Aorta (tissue), 5 donors: Measurements from ENCODE around the gene ASPM. TPM values are rescaled to one million over a fixed set of nuclear protein-coding genes. Genes with fewer than 3 reads are reported as not detected.
"Not testable (repeated sequence)": the region's sequence is repeated elsewhere in the genome, so short reads cannot be mapped to it uniquely, and the experiment has no call there.

Experiments
- ATAC-seq: fragments of 200-7000 bp; cut with Tn5 transposase; one replicate; pipeline ENCODE4 v1.9.1; 2022; ENCODE audit warnings: moderate library complexity; ENCODE audit not compliant: low FRiP score
- DNase-seq, 2 donors: peaks; one replicate each; pipeline ENCODE4 v3.0.0-alpha.2; 2020
- H3K27ac ChIP-seq, 2 donors: one replicate each; pipeline ENCODE4 v1.5.1; 2013; ENCODE audit warnings: low read length in 2 of 2, mild to moderate bottlenecking in 2 of 2, moderate library complexity in 2 of 2, control low read depth in 1 of 2, inconsistent platforms in 1 of 2, low read depth in 1 of 2
- H3K27me3 ChIP-seq, 2 donors: one replicate each; pipeline ENCODE4 v1.6.1; 2013; ENCODE audit warnings: control low read depth in 1 of 2, low read length in 1 of 2, mild to moderate bottlenecking in 1 of 2, moderate library complexity in 1 of 2; ENCODE audit not compliant: insufficient read depth in 2 of 2, control insufficient read depth in 1 of 2
- H3K36me3 ChIP-seq, 2 donors: one replicate each; pipeline ENCODE4 v1.6.1; 2013; ENCODE audit warnings: control low read depth in 1 of 2, low read length in 1 of 2, mild to moderate bottlenecking in 1 of 2; ENCODE audit not compliant: insufficient read depth in 2 of 2, control insufficient read depth in 1 of 2
- H3K4me1 ChIP-seq, 2 donors: one replicate each; pipeline ENCODE4 v1.6.1; 2013; ENCODE audit warnings: low read length in 2 of 2, control low read depth in 1 of 2, mild to moderate bottlenecking in 1 of 2, moderate library complexity in 1 of 2; ENCODE audit not compliant: insufficient read depth in 2 of 2, control insufficient read depth in 1 of 2
- H3K4me3 ChIP-seq, 2 donors: one replicate each; pipeline ENCODE4 v1.5.1; 2013; ENCODE audit warnings: low read length in 2 of 2, control low read depth in 1 of 2, mild to moderate bottlenecking in 1 of 2
- H3K9me3 ChIP-seq: one replicate; pipeline ENCODE4 v1.6.1; 2013; ENCODE audit warnings: mild to moderate bottlenecking, low read length; ENCODE audit not compliant: control insufficient read depth
- WGBS, 2 donors: extraction: QIAGEN DNeasy Blood & Tissue Kit; methylation state at CpG; one replicate each; pipeline ENCODE4 v1.1.7; 2013; 5-methylcytosine and 5-hydroxymethylcytosine counted together
- intact Hi-C, 2 donors: fragments of 100-400 bp; cut with DNase I; formaldehyde crosslinking; loops; one replicate each; pipeline versions ENCODE4 v1.14.2 to v1.15.0; 2022
- polyA plus RNA-seq, 2 donors: library from polyadenylated mRNA; stranded (reverse); fragments of 200-250 nt; gene quantifications; one replicate each; pipeline ENCODE4 v1.2.3, GENCODE V29; 2013
- total RNA-seq, 2 donors: library from RNA; stranded (reverse); fragmentation: NEBNext Ultra II Directional; extraction: Animal tissue kit (Norgen Biotek cat#: 25700); gene quantifications; one replicate each; pipeline ENCODE4 v1.2.1, GENCODE V29; 2021
- donor health status: healthy with polysubstance abuse.
- donor health status: Bipolar disorder and iron deficiency.
- donor health status: DM: no; HTN: no; CAD: no.
- donor health status: DM: no; HTN: no; CAD: no.
- donor health status: DM: yes; HTN: yes; CAD: no.

The ASPM gene
- total and polyA plus RNA-seq, 4 donors = 0.15 to 1.6 (median 0.34) TPM

GRCh38 chr1:197100677-197101076 is 45.8 kb downstream of the ASPM start:
- ATAC-seq (no peak), DNase-seq (no peak)
- H3K27ac ChIP-seq = no peak overlapping the region
- H3K4me3 ChIP-seq = no peak overlapping the region
- 79 to 82% methylated on average over 3 of the region's 3 CpGs for WGBS, 2 donors
- no peaks in the 10 kb centered on the region for H3K9me3 ChIP-seq
- no peaks in the 10 kb centered on the region for H3K4me1 ChIP-seq
- H3K27me3 ChIP-seq = no peaks in the 10 kb centered on the region
- no peaks in the 10 kb centered on the region for H3K36me3 ChIP-seq
- intact Hi-C loops = no loop called here

GRCh38 chr1:197099444-197099843 is 47.0 kb downstream of the ASPM start:
- ATAC-seq = no peak
- Histone ChIP-seq H3K9me3 (no peaks in the 10 kb centered on the region), H3K36me3 (no peaks in the 10 kb centered on the region), H3K4me3 (no peak overlapping the region), H3K4me1 (no peaks in the 10 kb centered on the region), H3K27ac (no peak overlapping the region), H3K27me3 (no peaks in the 10 kb centered on the region)
- no peak for DNase-seq
- intact Hi-C loops = no loop called here

- DNase-seq, ATAC-seq: not testable (repeated sequence)
These were observed 49.5 kb downstream of the ASPM start for GRCh38 chr1:197096971-197097370.

GRCh38 chr1:197096137-197096536 is 50.3 kb downstream of the ASPM start:
- 60 to 74% methylated on average over 1 of the region's 1 CpG for WGBS, 2 donors
- no peak overlapping the region for H3K27ac ChIP-seq
- no peaks in the 10 kb centered on the region for H3K27me3 ChIP-seq
- H3K9me3 ChIP-seq = no peaks in the 10 kb centered on the region
- DNase-seq (no peak), ATAC-seq (no peak)
- no peaks in the 10 kb centered on the region for H3K36me3 ChIP-seq
- intact Hi-C loops = no loop called here
- no peaks in the 10 kb centered on the region for H3K4me1 ChIP-seq
- no peak overlapping the region for H3K4me3 ChIP-seq

More at GRCh38 chr1:197096971-197097370, 49.5 kb downstream of the ASPM start:
- H3K4me1 ChIP-seq, H3K27me3 ChIP-seq, H3K27ac ChIP-seq, intact Hi-C loops, H3K4me3 ChIP-seq, H3K9me3 ChIP-seq, H3K36me3 ChIP-seq: not testable (repeated sequence)
- 86 to 96% methylated on average over 2 of the region's 2 CpGs for WGBS, 2 donors

GRCh38 chr1:197093226-197093885 is 53.1 kb downstream of the ASPM start:
- 97% methylated on average over 4 of the region's 4 CpGs for WGBS, 2 donors
- ATAC-seq (no peak), DNase-seq (no peak)
- Histone ChIP-seq H3K9me3 (no peaks in the 10 kb centered on the region), H3K4me3 (no peak overlapping the region), H3K27me3 (no peaks in the 10 kb centered on the region), H3K36me3 (no peaks in the 10 kb centered on the region), H3K27ac (no peak overlapping the region), H3K4me1 (no peaks in the 10 kb centered on the region)
- intact Hi-C loops = no loop called here

GRCh38 chr1:197092491-197093023 is 53.9 kb downstream of the ASPM start:
- intact Hi-C loops = no loop called here

GRCh38 chr1:197083474-197083873 is 63.0 kb downstream of the ASPM start:
- DNase-seq (no peak), ATAC-seq (no peak)
- no peak overlapping the region for H3K27ac ChIP-seq
- H3K4me3 ChIP-seq = no peak overlapping the region
- H3K27me3 ChIP-seq = no peaks in the 10 kb centered on the region
- intact Hi-C loops = no loop called here
- no peaks in the 10 kb centered on the region for H3K4me1 ChIP-seq
- H3K9me3 ChIP-seq = peaks cover 2% of the 10 kb centered on the region
- no peaks in the 10 kb centered on the region for H3K36me3 ChIP-seq

More at GRCh38 chr1:197092491-197093023, 53.9 kb downstream of the ASPM start:
- Histone ChIP-seq H3K36me3 (no peaks in the 10 kb centered on the region), H3K27ac (no peak overlapping the region), H3K27me3 (no peaks in the 10 kb centered on the region), H3K4me3 (no peak overlapping the region), H3K9me3 (no peaks in the 10 kb centered on the region), H3K4me1 (no peaks in the 10 kb centered on the region)
- 91 to 96% methylated on average over 1 of the region's 1 CpG for WGBS, 2 donors
- DNase-seq (no peak), ATAC-seq (no peak)

GRCh38 chr1:197081117-197081753 is 65.2 kb downstream of the ASPM start:
- ATAC-seq = no peak
- no peak overlapping the region for H3K4me3 ChIP-seq
- intact Hi-C loops = no loop called here

GRCh38 chr1:197080323-197080722 is 66.1 kb downstream of the ASPM start:
- Histone ChIP-seq H3K4me1 (no peaks in the 10 kb centered on the region), H3K36me3 (no peaks in the 10 kb centered on the region), H3K4me3 (no peak overlapping the region), H3K27me3 (no peaks in the 10 kb centered on the region), H3K27ac (no peak overlapping the region), H3K9me3 (peaks cover 2% of the 10 kb centered on the region)
- no peak for DNase-seq
- intact Hi-C loops = no loop called here
- WGBS, 2 donors = 88 to 100% methylated on average over 2 of the region's 2 CpGs
- no peak for ATAC-seq

More at GRCh38 chr1:197081117-197081753, 65.2 kb downstream of the ASPM start:
- H3K27ac ChIP-seq = no peak overlapping the region
- DNase-seq = no peak
- no peaks in the 10 kb centered on the region for H3K4me1 ChIP-seq
- WGBS, 2 donors = 97 to 98% methylated on average over 5 of the region's 5 CpGs
- H3K9me3 ChIP-seq = peaks cover 2% of the 10 kb centered on the region
- H3K36me3 ChIP-seq = no peaks in the 10 kb centered on the region
- H3K27me3 ChIP-seq = no peaks in the 10 kb centered on the region
